B cell (primary cell): ENCODE data around the gene MRLN. TPM values are rescaled to one million over a fixed set of nuclear protein-coding genes. Genes with fewer than 3 reads are reported as not detected.
"Not testable (repeated sequence)": the region's sequence is repeated elsewhere in the genome, so short reads cannot be mapped to it uniquely, and the experiment has no call there.

ENCODE experiments used
- ATAC-seq: fragments of 200-7000 bp; cut with Tn5 transposase; one replicate; pipeline ENCODE4 v1.10.0; 2021; ENCODE audit warnings: low read depth, mild to moderate bottlenecking, moderate number of reproducible peaks, moderate library complexity
- CTCF ChIA-PET: fragments of 350-600 bp; sonication (Branson Sonifier 250); formaldehyde crosslinking; loops from one replicate; lab custom pipeline; 2021; ENCODE audit warnings: antibody characterized with exemption, inconsistent platforms; lab: Charles Lee
- POLR2A ChIA-PET: fragments of 350-600 bp; sonication (Branson Sonifier 250); formaldehyde crosslinking; loops from one replicate; lab custom pipeline; 2021; ENCODE audit warnings: antibody characterized with exemption; lab: Charles Lee
- DNase-seq: peaks from one replicate; pipeline ENCODE4 v3.0.0; 2013
- H2AFZ ChIP-seq: 2 replicates; pipeline ENCODE4 v1.6.1; 2012; ENCODE audit warnings: mild to moderate bottlenecking, low read depth, low read length; ENCODE audit not compliant: insufficient read depth, poor library complexity, severe bottlenecking
- H3K27ac ChIP-seq, 2 donors: 1 replicate in 1 of 2; 2 replicates in 1 of 2; pipeline ENCODE4 v1.5.1; 2012 to 2013; ENCODE audit warnings: low read length in 2 of 2, mild to moderate bottlenecking in 2 of 2, moderate library complexity in 1 of 2
- H3K27me3 ChIP-seq, 4 experiments: fragments of 200-600 bp in 1 of 4; sonication (generic) in 1 of 4; replicated peaks in 1 of 4; 1 replicate in 2 of 4; 2 replicates in 2 of 4; pipeline versions ENCODE4 v1.6.1 to v1.7.0; 2013 to 2016; ENCODE audit warnings: low read length in 3 of 4, mild to moderate bottlenecking in 2 of 4, mixed read lengths in 1 of 4, moderate library complexity in 1 of 4; ENCODE audit not compliant: insufficient read depth in 4 of 4, control insufficient read depth in 3 of 4; ENCODE audit errors: control extremely low read depth in 1 of 4
- H3K36me3 ChIP-seq, 2 experiments: replicated peaks in 1 of 2; 1 replicate in 1 of 2; 2 replicates in 1 of 2; pipeline versions ENCODE4 v1.6.1 to v1.7.1; 2013; ENCODE audit warnings: low read length in 1 of 2; ENCODE audit not compliant: insufficient read depth in 2 of 2, control insufficient read depth in 1 of 2; ENCODE audit errors: control extremely low read depth in 1 of 2, extremely low read depth in 1 of 2
- H3K4me1 ChIP-seq, 2 donors: fragments of 200-600 bp in 1 of 2; sonication (generic) in 1 of 2; 1 replicate in 1 of 2; 2 replicates in 1 of 2; pipeline versions ENCODE4 v1.5.1 to v1.6.1; 2013 to 2017; ENCODE audit warnings: low read length in 2 of 2; ENCODE audit not compliant: control insufficient read depth in 2 of 2, insufficient read depth in 2 of 2
- H3K4me2 ChIP-seq: replicated peaks from 2 replicates; pipeline ENCODE3; 2012; ENCODE audit warnings: mild to moderate bottlenecking, low read depth, low read length; ENCODE audit not compliant: poor library complexity, severe bottlenecking
- H3K4me3 ChIP-seq, 5 experiments: fragments of 200-600 bp in 1 of 5; sonication (generic) in 1 of 5; 1 replicate in 3 of 5; 2 replicates in 2 of 5; pipeline versions ENCODE4 v1.5.1 to v1.7.0; 2011 to 2016; ENCODE audit warnings: low read length in 4 of 5, mild to moderate bottlenecking in 4 of 5, low read depth in 2 of 5, control low read depth in 1 of 5, moderate library complexity in 1 of 5; ENCODE audit not compliant: insufficient read depth in 1 of 5; ENCODE audit errors: control extremely low read depth in 1 of 5, extremely low read depth in 1 of 5
- H3K79me2 ChIP-seq: fragments of 200-600 bp; sonication (generic); one replicate; pipeline ENCODE4 v1.6.0; 2016; ENCODE audit warnings: low read length; ENCODE audit not compliant: control insufficient read depth, insufficient read depth
- H3K9ac ChIP-seq: fragments of 200-600 bp; sonication (generic); 2 replicates; pipeline ENCODE4 v1.6.1; 2017; ENCODE audit warnings: mild to moderate bottlenecking, low read length, moderate library complexity
- H3K9me3 ChIP-seq, 3 donors: one replicate each; pipeline versions ENCODE4 v1.6.1 to v1.7.1; 2013; ENCODE audit warnings: low read length in 2 of 3; ENCODE audit not compliant: control insufficient read depth in 2 of 3, insufficient read depth in 1 of 3; ENCODE audit errors: control extremely low read depth in 1 of 3
- H4K20me1 ChIP-seq: 2 replicates; pipeline ENCODE4 v1.6.0; 2012; ENCODE audit warnings: mild to moderate bottlenecking, low read length; ENCODE audit not compliant: insufficient read depth, control insufficient read depth, poor library complexity, severe bottlenecking
- H3K27ac Mint-ChIP-seq: one replicate; pipeline ENCODE4 v1.8.0; 2021; ENCODE audit warnings: mixed read lengths
- H3K27me3 Mint-ChIP-seq: one replicate; pipeline ENCODE4 v1.8.0; 2021; ENCODE audit warnings: mixed read lengths
- H3K4me1 Mint-ChIP-seq: one replicate; pipeline ENCODE4 v1.8.0; 2021; ENCODE audit warnings: mixed read lengths
- H3K4me3 Mint-ChIP-seq: one replicate; pipeline ENCODE4 v1.8.0; 2021; ENCODE audit warnings: mixed read lengths
- H3K9me3 Mint-ChIP-seq: one replicate; pipeline ENCODE4 v1.8.0; 2022; ENCODE audit warnings: mixed read lengths; ENCODE audit not compliant: insufficient read depth
- CTCF ChIP-seq: fragments of 200-600 bp; IDR thresholded peaks from one replicate; pipeline ENCODE4 v1.8.0; 2022; ENCODE audit warnings: antibody characterized with exemption, mild to moderate bottlenecking
- EZH2 ChIP-seq: IDR thresholded peaks from 2 replicates; pipeline ENCODE4 v1.6.1; 2012; ENCODE audit warnings: borderline replicate concordance, low read depth, mild to moderate bottlenecking, moderate library complexity, low read length; ENCODE audit not compliant: insufficient read depth, poor library complexity, severe bottlenecking
- WGBS: methylation state at CpG from one replicate; pipeline ENCODE4 v1.1.5; 2013; ENCODE audit warnings: missing lambda C conversion rate; ENCODE audit not compliant: insufficient coverage; 5-methylcytosine and 5-hydroxymethylcytosine counted together
- intact Hi-C: fragments of 100-400 bp; cut with micrococcal nuclease; formaldehyde crosslinking; loops from one replicate; pipeline ENCODE4 v1.10.0; 2022
- polyA plus RNA-seq: library from polyadenylated mRNA; depleted of rRNA; stranded (reverse); fragments of >200 nt; gene quantifications from 2 replicates; pipeline ENCODE4 v1.2.3, GENCODE V29; 2012
- total RNA-seq, 2 donors: library from RNA; stranded (reverse); fragments of 120-200 nt in 1 of 2; gene quantifications; 1 replicate in 1 of 2; 2 replicates in 1 of 2; pipeline versions ENCODE4 v1.2.3 to v1.2.4, GENCODE V29; 2013 to 2022

MRLN gene
- total and polyA plus RNA-seq, 2 donors (not counting 1 experiment from before 2014, with no cell fraction given), result not detected

GRCh38 chr10:59729167-59729566, 24.1 kb downstream of the MRLN start:
- H3K27me3 ChIP-seq, result not testable (repeated sequence)
- no CpG with 5 or more reads among the region's 4 CpGs for WGBS

GRCh38 chr10:59724098-59724938, 28.9 kb downstream of the MRLN start:
- Mint-ChIP-seq H3K9me3 (peaks cover 5% of the 10 kb centered on the region), H3K27me3 (peaks cover 5% of the 10 kb centered on the region), H3K4me1 (no peaks in the 10 kb centered on the region), H3K27ac (no peak overlapping the region), H3K4me3 (no peak overlapping the region)
- intact Hi-C loops, result no loop called here
- CTCF ChIA-PET, result no interaction called here
- H3K27ac ChIP-seq, result no peak overlapping the region
- H2AFZ ChIP-seq, result no peak overlapping the region
- H4K20me1 ChIP-seq, result no peaks in the 10 kb centered on the region
- H3K36me3 ChIP-seq, result no peaks in the 10 kb centered on the region
- no peak overlapping the region for H3K4me2 ChIP-seq
- no peak overlapping the region for H3K9ac ChIP-seq
- peaks cover 0 to 2% (median 0%) of the 10 kb centered on the region in 4 experiments for H3K27me3 ChIP-seq
- TF ChIP-seq CTCF (no peak), EZH2 (no peak)
- no peak for DNase-seq
- no peak for ATAC-seq
- no peaks in the 10 kb centered on the region for H3K4me1 ChIP-seq
- POLR2A ChIA-PET, result no interaction called here
- H3K9me3 ChIP-seq, result peaks cover 0 to 5% (median 4%) of the 10 kb centered on the region in 3 donors
- no peak overlapping the region for H3K4me3 ChIP-seq
- H3K79me2 ChIP-seq, result no peaks in the 10 kb centered on the region
- 100% methylated on average over 1 of the region's 3 CpGs for WGBS

More at GRCh38 chr10:59729167-59729566, 24.1 kb downstream of the MRLN start:
- H3K4me3 Mint-ChIP-seq, DNase-seq, H3K9me3 ChIP-seq, H3K9me3 Mint-ChIP-seq, H3K4me1 Mint-ChIP-seq, H3K79me2 ChIP-seq, H3K4me2 ChIP-seq, H3K36me3 ChIP-seq, H3K27me3 Mint-ChIP-seq, H3K4me3 ChIP-seq, H3K27ac ChIP-seq, CTCF ChIA-PET, H3K27ac Mint-ChIP-seq, ATAC-seq, H3K9ac ChIP-seq, H3K4me1 ChIP-seq, H4K20me1 ChIP-seq, H2AFZ ChIP-seq, intact Hi-C loops: not testable (repeated sequence)
- POLR2A ChIA-PET, result interaction anchor here (0.6 kb wide), 1 partner anchor 113 kb away, joined by 4 read pairs; no protein-coding TSS in a partner anchor
